ENCODE results near the gene ZNF732.
"Not testable (repeated sequence)": the region's sequence is repeated elsewhere in the genome, so short reads cannot be mapped to it uniquely, and the experiment has no call there.

The ZNF732 gene

DNA sequence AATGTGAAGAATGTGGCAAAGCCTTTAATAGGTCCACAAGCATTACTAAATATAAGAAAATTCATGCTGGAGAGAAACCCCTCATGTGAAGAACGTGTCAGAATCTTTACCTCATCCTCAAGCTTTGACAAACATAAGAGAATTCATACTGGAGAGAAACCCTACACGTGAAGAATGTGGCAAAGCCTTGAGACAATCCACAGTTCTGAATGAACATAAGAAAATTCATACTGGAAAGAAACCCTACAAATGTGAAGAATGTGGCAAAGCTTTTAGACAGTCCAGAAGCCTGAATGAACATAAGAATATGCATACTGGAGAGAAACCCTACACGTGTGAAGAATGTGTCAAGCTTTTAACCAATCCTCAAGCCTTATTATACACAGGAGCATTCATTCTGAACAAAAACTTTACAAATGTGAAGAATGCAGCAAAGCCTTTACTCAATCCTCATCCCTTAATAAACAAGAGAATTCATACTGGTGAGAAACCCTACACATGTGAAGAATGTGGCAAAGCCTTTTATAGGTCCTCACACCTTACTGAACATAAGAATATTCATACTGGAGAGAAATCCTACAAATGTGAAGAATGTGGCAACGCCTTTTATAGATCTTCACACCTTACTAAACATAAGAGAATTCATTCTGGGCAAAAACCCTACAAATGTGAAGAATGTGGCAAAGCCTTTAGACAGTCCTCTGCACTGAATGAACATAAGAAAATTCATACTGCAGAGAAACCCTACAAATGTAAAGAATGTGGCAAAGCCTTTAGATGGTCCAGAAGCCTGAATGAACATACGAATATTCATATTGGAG lies 51.1 kb downstream of the ZNF732 start:
- DNase-seq: no peak

DNA sequence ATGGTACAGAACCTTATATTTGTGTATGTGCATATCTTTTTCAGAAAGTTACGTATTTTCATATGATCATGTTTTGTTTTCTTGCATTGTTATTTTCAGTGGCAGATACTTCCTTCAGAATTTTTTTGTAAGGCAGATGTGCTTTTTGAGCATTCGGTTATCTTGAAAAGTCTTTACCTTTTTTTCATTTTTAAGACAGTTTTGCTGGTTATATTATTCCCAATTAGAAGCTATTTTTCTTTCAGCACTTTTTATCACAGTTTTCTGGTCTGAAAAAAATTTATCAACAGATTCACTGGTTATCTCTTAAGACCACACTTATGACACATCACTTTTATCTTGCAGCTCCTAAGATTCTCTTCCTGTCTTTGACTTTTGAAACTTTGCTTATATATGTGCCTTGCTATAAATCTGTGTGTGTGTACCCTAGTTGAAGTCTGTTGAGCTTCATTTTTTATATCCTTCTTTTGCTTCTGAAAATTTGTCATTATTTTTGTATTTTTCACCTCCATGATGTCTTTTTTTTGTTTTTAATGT lies 53.1 kb downstream of the ZNF732 start:
- DNase-seq: no peak

DNA sequence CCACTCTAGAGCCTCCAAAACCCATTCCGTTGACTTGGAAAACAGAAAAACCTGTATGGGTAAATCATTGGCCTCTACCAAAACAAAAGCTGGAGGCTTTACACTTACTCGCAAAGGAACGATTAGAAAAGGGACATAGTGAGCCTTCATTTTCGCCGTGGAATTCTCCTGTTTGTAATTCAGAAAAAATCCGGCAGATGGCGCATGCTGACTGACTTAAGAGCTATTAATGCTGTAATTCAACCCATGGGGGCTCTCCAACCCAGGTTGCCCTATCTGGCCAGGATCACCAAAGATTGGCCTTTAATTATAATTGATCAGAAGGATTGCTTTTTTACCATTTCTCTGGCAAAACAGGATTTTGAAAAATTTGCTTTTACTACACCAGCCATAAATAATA lies 60.8 kb downstream of the ZNF732 start:
- peak in 1 of 2 experiments; percentile 14 for DNase-seq

DNA sequence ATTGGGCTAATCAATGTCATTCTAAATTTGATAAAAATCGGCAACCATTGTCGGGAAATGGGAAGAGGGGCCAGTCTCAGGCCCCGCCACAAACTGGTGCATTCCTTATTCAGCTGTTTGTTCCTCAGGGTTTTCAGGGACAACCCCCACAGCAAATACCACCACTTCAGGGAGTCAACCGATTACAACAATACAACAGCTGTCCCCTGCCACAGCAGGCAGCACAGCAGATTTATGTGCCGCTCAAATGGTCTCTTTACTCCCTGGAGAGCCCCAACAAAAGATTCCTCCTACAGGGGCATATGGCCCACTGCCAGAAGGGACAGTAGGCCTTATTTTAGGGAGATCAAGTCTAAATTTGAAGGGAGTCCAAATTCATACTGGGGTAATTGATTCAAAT lies 61.8 kb downstream of the ZNF732 start:
- DNase-seq: no peak

DNA sequence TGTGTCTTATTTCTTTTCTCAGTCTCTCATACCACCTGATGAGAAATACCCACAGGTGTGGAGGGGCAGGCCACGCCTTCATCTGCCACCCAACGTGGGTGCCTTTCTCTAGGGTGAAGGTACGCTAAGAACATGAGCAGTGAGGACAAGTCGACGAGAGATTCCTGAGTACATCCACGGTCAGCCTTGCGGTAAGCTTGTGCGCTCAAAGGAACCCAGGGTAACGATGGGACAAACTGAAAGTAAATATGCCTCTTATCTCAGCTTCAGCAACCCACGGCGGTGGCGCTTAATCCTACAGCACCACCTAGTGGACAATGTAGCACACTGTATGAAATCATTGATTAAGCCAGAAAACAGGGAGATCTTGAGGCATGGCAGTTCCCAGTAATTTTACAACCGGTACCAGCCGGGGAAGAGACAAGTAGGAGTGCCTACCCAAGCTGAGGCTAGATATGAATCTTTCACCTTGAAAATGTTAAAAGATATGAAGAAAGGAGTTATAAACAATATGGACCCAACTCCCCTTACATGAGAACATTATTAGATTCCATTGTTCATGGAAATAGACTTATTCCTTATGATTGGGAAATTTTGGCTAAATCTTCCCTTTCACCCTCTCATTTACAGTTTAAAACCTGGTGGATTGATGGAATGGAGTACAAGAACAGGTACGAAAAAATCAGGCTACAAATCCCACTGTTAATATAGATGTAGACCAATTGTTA lies 63.0 kb downstream of the ZNF732 start:
- peak; percentile 11 to 26 for DNase-seq

DNA sequence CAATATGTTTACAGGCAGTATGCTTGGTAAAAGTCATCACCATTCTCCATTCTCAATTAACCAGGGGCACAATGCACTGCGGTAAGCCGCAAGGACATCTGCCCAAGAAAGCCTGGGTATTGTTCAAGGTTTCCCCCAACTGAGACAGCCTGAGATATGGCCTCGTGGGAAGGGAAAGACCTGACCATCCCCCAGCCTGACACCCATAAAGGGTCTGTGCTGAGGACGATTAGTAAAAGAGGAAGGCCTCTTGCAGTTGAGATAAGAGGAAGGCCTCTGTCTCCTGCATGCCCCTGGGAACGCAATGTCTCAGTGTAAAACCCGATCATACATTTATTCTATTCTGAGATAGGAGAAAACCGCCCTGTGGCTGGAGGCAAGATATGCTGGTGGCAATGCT lies 63.9 kb downstream of the ZNF732 start:
- DNase-seq: not testable (repeated sequence)

DNA sequence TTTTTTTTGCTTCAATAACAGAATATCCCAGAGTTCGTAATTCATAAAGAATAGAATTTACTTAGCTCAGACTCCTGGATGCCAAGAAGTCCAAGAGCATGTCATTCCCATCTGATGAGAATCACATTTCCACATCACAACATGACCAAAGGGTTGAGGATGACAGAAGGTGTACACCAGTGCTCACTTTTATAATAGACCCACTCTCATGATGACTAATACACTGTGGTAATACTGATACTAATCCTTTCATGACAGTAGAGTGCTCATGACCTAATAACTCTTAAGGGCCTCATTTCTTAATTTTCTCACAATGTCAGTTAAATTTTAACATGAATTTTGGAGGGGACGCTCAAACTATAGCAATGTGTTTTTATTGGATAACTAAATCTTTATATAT lies 69.2 kb downstream of the ZNF732 start:
- no peak for DNase-seq

DNA sequence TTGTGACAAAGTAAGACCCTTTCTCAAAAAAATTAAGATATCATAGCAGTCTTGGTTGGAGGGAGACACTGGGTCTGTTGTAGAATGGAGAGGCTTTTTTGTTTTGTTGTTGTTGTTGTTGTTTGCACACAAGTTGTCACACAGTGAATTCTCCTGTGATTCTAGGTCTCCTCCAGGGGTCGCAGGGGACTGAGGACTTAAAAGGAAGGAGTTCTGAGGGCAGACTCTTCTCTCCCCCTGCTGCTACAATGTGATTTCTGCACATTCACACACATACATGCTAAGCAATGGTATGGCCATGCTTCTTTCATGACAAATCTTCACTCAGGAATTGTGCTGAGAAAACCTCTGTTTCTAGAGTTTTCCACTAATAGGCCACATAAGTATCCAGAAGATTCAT lies 71.1 kb downstream of the ZNF732 start:
- no peak for DNase-seq

DNA sequence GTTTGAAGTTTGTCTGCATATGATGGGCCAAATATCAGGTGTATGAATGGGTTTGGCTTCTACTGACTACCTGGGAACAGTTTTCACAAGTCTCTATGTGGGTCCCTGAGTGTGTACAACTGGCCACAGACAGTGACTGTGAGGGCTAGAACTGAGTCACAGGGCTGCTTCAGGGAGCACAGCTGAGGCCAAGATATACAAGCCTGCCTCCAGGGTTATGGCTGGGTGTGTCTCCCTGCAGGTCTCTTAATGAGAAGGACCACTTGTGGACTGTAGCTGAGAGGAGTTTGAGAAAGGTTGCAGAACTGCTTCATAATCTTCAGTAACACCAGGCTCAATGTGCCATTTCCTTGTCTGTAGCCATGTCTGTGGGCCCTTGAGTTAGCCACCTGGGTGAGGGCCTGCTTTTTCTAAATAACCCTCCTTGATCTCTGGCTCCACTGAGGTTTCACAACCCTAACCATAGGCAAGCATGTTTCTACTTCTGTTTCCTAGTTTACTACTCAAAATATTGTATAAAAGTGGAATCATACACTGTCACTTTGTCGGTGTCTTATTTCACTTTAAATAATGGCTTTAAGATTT lies 81.3 kb downstream of the ZNF732 start:
- no peak for DNase-seq
